PC-3 (cell line): ENCODE measurements around the gene PSME2. TPM values are rescaled to one million over a fixed set of nuclear protein-coding genes. Genes with fewer than 3 reads are reported as not detected.

Experiments used
- ATAC-seq: fragments of 200-7000 bp; cut with Tn5 transposase; 2 replicates; pipeline ENCODE4 v1.9.1; 2020; ENCODE audit warnings: mild to moderate bottlenecking, moderate library complexity
- BruUV-seq: library from RNA; stranded (reverse); fragments of 400-500 nt; replicated peaks from 2 replicates; lab custom pipeline; 2021; lab: Mats Ljungman, UMichigan
- CTCF ChIA-PET: fragments of 300-600 bp; sonication (Branson Sonifier 250); formaldehyde crosslinking; loops from one replicate; lab custom pipeline; 2022; ENCODE audit warnings: antibody characterized with exemption; lab: Charles Lee
- POLR2A ChIA-PET: fragments of 300-600 bp; sonication (Branson Sonifier 250); formaldehyde crosslinking; loops from one replicate; lab custom pipeline; 2022; ENCODE audit warnings: antibody characterized with exemption; ENCODE audit not compliant: unreplicated experiment; lab: Charles Lee
- DNase-seq: peaks from one replicate; pipeline ENCODE4 v3.0.0-alpha.2; 2015
- H2AFZ ChIP-seq: fragments of 300-600 bp; sonication (generic); 2 replicates; pipeline ENCODE4 v1.6.0; 2016; ENCODE audit warnings: antibody characterized with exemption, low read length
- H3F3A ChIP-seq: fragments of 300-600 bp; sonication (generic); one replicate; pipeline ENCODE4 v1.6.0; 2017; ENCODE audit warnings: antibody characterized with exemption, low read length, control low read depth, mild to moderate bottlenecking; ENCODE audit not compliant: unreplicated experiment
- H3K27ac ChIP-seq: fragments of 300-600 bp; sonication (generic); 2 replicates; pipeline ENCODE4 v1.5.1; 2016; ENCODE audit warnings: mild to moderate bottlenecking, low read length
- H3K27me3 ChIP-seq: fragments of 300-600 bp; sonication (generic); 2 replicates; pipeline ENCODE4 v1.6.1; 2016; ENCODE audit warnings: low read length, mixed read lengths
- H3K36me3 ChIP-seq: fragments of 300-600 bp; sonication (generic); 2 replicates; pipeline ENCODE4 v1.6.1; 2016; ENCODE audit warnings: low read depth, mixed run types, low read length, mixed read lengths
- H3K4me1 ChIP-seq: fragments of 300-600 bp; sonication (generic); 2 replicates; pipeline ENCODE4 v1.5.1; 2016; ENCODE audit warnings: low read length; ENCODE audit not compliant: insufficient read depth
- H3K4me2 ChIP-seq: fragments of 300-600 bp; sonication (generic); 2 replicates; pipeline ENCODE4 v1.6.0; 2016; ENCODE audit warnings: low read length
- H3K4me3 ChIP-seq: fragments of 300-600 bp; sonication (generic); 2 replicates; pipeline ENCODE4 v1.5.1; 2016; ENCODE audit warnings: mild to moderate bottlenecking, low read length, mixed read lengths
- H3K79me2 ChIP-seq: fragments of 300-600 bp; sonication (generic); 2 replicates; pipeline ENCODE4 v1.6.1; 2017; ENCODE audit warnings: low read length, mixed read lengths
- H3K9ac ChIP-seq: fragments of 300-600 bp; sonication (generic); 2 replicates; pipeline ENCODE4 v1.6.0; 2016; ENCODE audit warnings: mild to moderate bottlenecking, low read length
- H3K9me2 ChIP-seq: fragments of 300-600 bp; sonication (generic); replicated peaks from 2 replicates; pipeline ENCODE4 v1.6.1; 2016; ENCODE audit warnings: mixed run types, low read length, mixed read lengths
- H3K9me3 ChIP-seq: fragments of 300-600 bp; sonication (generic); 2 replicates; pipeline ENCODE4 v1.6.1; 2016; ENCODE audit warnings: low read length, mixed read lengths
- H4K20me1 ChIP-seq: fragments of 300-600 bp; sonication (generic); 2 replicates; pipeline ENCODE4 v1.6.1; 2016; ENCODE audit warnings: low read length, mixed read lengths
- EZH2 ChIP-seq: fragments of 300-600 bp; sonication (generic); IDR thresholded peaks from one replicate; pipeline ENCODE4 v1.6.1; 2017; ENCODE audit warnings: antibody characterized with exemption, mild to moderate bottlenecking, low read length; ENCODE audit not compliant: unreplicated experiment
- EZH2phosphoT487 ChIP-seq: fragments of 300-600 bp; sonication (generic); IDR thresholded peaks from 2 replicates; pipeline ENCODE4 v1.6.1; 2018; ENCODE audit warnings: mild to moderate bottlenecking, antibody characterized with exemption, low read length, borderline replicate concordance
- intact Hi-C: fragments of 100-400 bp; cut with micrococcal nuclease; formaldehyde crosslinking; loops from 2 replicates; pipeline ENCODE4 v1.9.0; 2023
- total RNA-seq: library from RNA; depleted of rRNA; stranded (reverse); fragments of >200 nt; gene quantifications from 2 replicates; pipeline ENCODE4 v1.2.3, GENCODE V29; 2014
- TF ChIP-seq, protein P1 (sequence below): fragments of 300-600 bp; sonication (generic); conservative IDR thresholded peaks from 2 replicates; pipeline ENCODE4 v1.5.1; 2017; ENCODE audit warnings: antibody characterized with exemption, low read depth, mild to moderate bottlenecking, low read length

The PSME2 gene
- total RNA-seq, 1 experiment from 2014 or later, result 297 TPM

DNA sequence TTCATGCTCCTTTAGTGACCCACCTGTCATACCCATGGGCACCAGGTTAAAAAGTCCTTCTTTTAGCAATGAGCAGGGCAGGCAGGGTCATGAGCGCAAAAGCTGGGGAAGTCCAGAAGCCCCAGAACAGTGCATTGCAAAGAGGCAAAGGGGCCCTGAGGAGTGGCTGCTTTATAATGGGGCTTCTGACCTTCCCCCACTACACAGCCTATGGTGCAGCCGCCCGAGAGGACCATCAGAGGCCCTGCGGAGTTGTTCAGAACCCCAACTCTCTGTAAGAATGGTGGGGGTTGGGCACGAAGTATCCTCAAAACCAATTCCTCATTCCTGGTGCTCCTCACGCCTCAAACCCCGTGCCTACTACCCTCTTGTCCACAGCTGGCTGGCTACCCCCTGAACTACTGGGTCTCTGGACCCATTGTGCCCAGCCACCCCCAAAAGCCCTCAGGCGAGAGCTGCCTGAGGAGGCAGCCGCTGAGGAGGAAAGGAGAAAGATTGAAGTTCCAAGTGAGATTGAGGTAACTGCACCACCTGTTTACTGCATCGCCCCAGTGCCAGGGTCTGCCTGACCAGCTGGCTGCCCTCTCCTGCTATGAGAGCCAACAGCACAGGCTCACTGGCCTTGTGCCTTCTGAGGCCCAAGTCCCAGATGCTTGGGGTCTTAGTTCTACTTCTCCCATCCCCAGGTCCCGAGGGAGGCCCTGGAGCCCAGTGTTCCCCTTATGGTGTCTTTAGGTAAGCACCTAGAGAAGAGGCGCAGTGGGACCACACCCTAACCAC, 32.2 kb upstream of the PSME2 start:
- POLR2A ChIA-PET, result no interaction called here
- DNase-seq (no peak), ATAC-seq (no peak)
- H3K27ac ChIP-seq, result no peak overlapping the region
- no peaks in the 10 kb centered on the region for H4K20me1 ChIP-seq
- H3F3A ChIP-seq, result no peaks in the 10 kb centered on the region
- CTCF ChIA-PET, result no interaction called here
- intact Hi-C loops, result no loop called here
- H3K9me3 ChIP-seq, result no peaks in the 10 kb centered on the region
- TF ChIP-seq EZH2 (no peak), EZH2phosphoT487 (no peak)
- TF ChIP-seq, protein P1, sequence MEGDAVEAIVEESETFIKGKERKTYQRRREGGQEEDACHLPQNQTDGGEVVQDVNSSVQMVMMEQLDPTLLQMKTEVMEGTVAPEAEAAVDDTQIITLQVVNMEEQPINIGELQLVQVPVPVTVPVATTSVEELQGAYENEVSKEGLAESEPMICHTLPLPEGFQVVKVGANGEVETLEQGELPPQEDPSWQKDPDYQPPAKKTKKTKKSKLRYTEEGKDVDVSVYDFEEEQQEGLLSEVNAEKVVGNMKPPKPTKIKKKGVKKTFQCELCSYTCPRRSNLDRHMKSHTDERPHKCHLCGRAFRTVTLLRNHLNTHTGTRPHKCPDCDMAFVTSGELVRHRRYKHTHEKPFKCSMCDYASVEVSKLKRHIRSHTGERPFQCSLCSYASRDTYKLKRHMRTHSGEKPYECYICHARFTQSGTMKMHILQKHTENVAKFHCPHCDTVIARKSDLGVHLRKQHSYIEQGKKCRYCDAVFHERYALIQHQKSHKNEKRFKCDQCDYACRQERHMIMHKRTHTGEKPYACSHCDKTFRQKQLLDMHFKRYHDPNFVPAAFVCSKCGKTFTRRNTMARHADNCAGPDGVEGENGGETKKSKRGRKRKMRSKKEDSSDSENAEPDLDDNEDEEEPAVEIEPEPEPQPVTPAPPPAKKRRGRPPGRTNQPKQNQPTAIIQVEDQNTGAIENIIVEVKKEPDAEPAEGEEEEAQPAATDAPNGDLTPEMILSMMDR, result no peak
- no peaks in the 10 kb centered on the region for H3K9me2 ChIP-seq
- H2AFZ ChIP-seq, result no peak overlapping the region
- H3K27me3 ChIP-seq, result no peaks in the 10 kb centered on the region
- no peaks in the 10 kb centered on the region for H3K4me1 ChIP-seq
- BruUV-seq, result no TSS peak
- H3K9ac ChIP-seq, result no peak overlapping the region
- no peak overlapping the region for H3K4me3 ChIP-seq
- H3K36me3 ChIP-seq, result peaks cover 27% of the 10 kb centered on the region; the same call in 1 of the 2 replicates
- H3K4me2 ChIP-seq, result no peak overlapping the region
- H3K79me2 ChIP-seq, result no peaks in the 10 kb centered on the region

DNA sequence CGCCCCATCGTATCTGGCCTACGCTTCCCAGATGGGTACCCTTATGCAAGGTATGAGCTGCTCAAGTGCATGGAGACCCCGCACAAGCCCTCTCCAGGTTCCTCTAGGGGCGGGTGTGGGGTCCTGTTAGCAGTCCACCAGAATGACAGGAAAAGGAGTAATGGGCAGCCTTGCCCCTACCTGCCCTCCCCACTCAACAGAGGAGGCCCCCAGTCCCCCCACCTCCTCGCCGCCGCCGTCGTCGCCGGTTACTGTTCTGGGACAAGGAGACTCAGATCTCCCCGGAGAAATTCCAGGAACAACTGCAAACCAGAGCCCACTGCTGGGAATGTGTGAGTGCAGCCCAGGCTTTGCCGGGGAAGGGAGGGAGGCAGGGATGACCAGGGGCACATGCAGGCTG, 31.5 kb upstream of the PSME2 start:
- no peaks in the 10 kb centered on the region for H3K9me3 ChIP-seq
- DNase-seq, result no peak
- ATAC-seq, result no peak
- no peaks in the 10 kb centered on the region for H3F3A ChIP-seq
- H3K4me3 ChIP-seq, result no peak overlapping the region
- no peaks in the 10 kb centered on the region for H3K27me3 ChIP-seq
- no peaks in the 10 kb centered on the region for H4K20me1 ChIP-seq
- POLR2A ChIA-PET, result no interaction called here
- CTCF ChIA-PET, result no interaction called here
- TF ChIP-seq EZH2 (no peak), EZH2phosphoT487 (no peak)
- TF ChIP-seq, protein P1, result no peak
- no peak overlapping the region for H3K27ac ChIP-seq
- no peak overlapping the region for H3K4me2 ChIP-seq
- no peak overlapping the region for H3K9ac ChIP-seq
- intact Hi-C loops, result no loop called here
- no peak overlapping the region for H2AFZ ChIP-seq
- no peaks in the 10 kb centered on the region for H3K4me1 ChIP-seq
- H3K36me3 ChIP-seq, result peaks cover 26% of the 10 kb centered on the region; the same call in 1 of the 2 replicates
- H3K79me2 ChIP-seq, result no peaks in the 10 kb centered on the region
- no TSS peak for BruUV-seq
- H3K9me2 ChIP-seq, result no peaks in the 10 kb centered on the region
